Stimulated activated memory B cell treated with anti-CD40 and anti-IgM and Interleukin-4, amounts not matched to agents 10 μg/mL and 1 μg/mL and 100 μg/mL, for 72 hours (primary cell): Measurements from ENCODE around the gene ZNF775.

ENCODE experiments used
- ATAC-seq: fragments of 150-1000 bp; cut with Tn5 transposase; 2 replicates; pipeline ENCODE4 v1.10.0; 2021
- H3K27ac Mint-ChIP-seq: one replicate; pipeline ENCODE4 v1.8.0; 2022; ENCODE audit warnings: mild to moderate bottlenecking, mixed read lengths
- H3K27me3 Mint-ChIP-seq: one replicate; pipeline ENCODE4 v1.8.0; 2022; ENCODE audit warnings: mixed read lengths
- H3K36me3 Mint-ChIP-seq: one replicate; pipeline ENCODE4 v1.8.0; 2022; ENCODE audit warnings: mixed read lengths
- H3K4me1 Mint-ChIP-seq: one replicate; pipeline ENCODE4 v1.8.0; 2022; ENCODE audit warnings: mixed read lengths
- H3K4me3 Mint-ChIP-seq: one replicate; pipeline ENCODE4 v1.8.0; 2022; ENCODE audit warnings: mild to moderate bottlenecking, moderate library complexity, mixed read lengths
- H3K9me3 Mint-ChIP-seq: one replicate; pipeline ENCODE4 v1.8.0; 2022; ENCODE audit warnings: mixed read lengths

ZNF775 gene

GRCh38 chr7:150405584-150406311 lies 26.6 kb downstream of the ZNF775 start:
- Mint-ChIP-seq H3K27me3 (no peaks in the 10 kb centered on the region), H3K4me3 (peak overlapping the region; percentile 91), H3K4me1 (peaks cover 77% of the 10 kb centered on the region), H3K9me3 (no peaks in the 10 kb centered on the region), H3K36me3 (peaks cover 30% of the 10 kb centered on the region), H3K27ac (peak overlapping the region; percentile 93)
- peak; percentile 7 for ATAC-seq

GRCh38 chr7:150406312-150406566 lies 27.1 kb downstream of the ZNF775 start:
- Mint-ChIP-seq H3K27ac (peak overlapping the region; percentile 93), H3K4me1 (peaks cover 77% of the 10 kb centered on the region), H3K4me3 (peak overlapping the region; percentile 91), H3K9me3 (no peaks in the 10 kb centered on the region), H3K27me3 (no peaks in the 10 kb centered on the region), H3K36me3 (peaks cover 35% of the 10 kb centered on the region)
- ATAC-seq = no peak

- H3K36me3 Mint-ChIP-seq = peaks cover 38% of the 10 kb centered on the region
- H3K9me3 Mint-ChIP-seq = no peaks in the 10 kb centered on the region
- H3K27me3 Mint-ChIP-seq = no peaks in the 10 kb centered on the region
- peaks cover 71% of the 10 kb centered on the region for H3K4me1 Mint-ChIP-seq
- ATAC-seq = peak; percentile 66
- H3K27ac Mint-ChIP-seq = peak overlapping the region; percentile 93
- peak overlapping the region; percentile 91 for H3K4me3 Mint-ChIP-seq
Observed at GRCh38 chr7:150406567-150407421, 27.7 kb downstream of the ZNF775 start.

- Mint-ChIP-seq H3K4me1 (peaks cover 63% of the 10 kb centered on the region), H3K27ac (peak overlapping the region; percentile 93), H3K36me3 (peaks cover 45% of the 10 kb centered on the region), H3K9me3 (no peaks in the 10 kb centered on the region), H3K27me3 (no peaks in the 10 kb centered on the region), H3K4me3 (peak overlapping the region; percentile 63)
- no peak for ATAC-seq
Observed at GRCh38 chr7:150407588-150408392, 28.7 kb downstream of the ZNF775 start.

- H3K4me3 Mint-ChIP-seq = peak overlapping the region; percentile 63
- H3K27ac Mint-ChIP-seq = peak overlapping the region; percentile 93
- H3K27me3 Mint-ChIP-seq = no peaks in the 10 kb centered on the region
- H3K36me3 Mint-ChIP-seq = peaks cover 53% of the 10 kb centered on the region
- H3K9me3 Mint-ChIP-seq = no peaks in the 10 kb centered on the region
- peaks cover 63% of the 10 kb centered on the region for H3K4me1 Mint-ChIP-seq
- peak; percentile 81 for ATAC-seq
Observed at GRCh38 chr7:150408393-150409299, 29.5 kb downstream of the ZNF775 start.

- Mint-ChIP-seq H3K4me1 (peaks cover 57% of the 10 kb centered on the region), H3K4me3 (peak overlapping the region; percentile 63), H3K27me3 (no peaks in the 10 kb centered on the region), H3K27ac (peak overlapping the region; percentile 93), H3K9me3 (no peaks in the 10 kb centered on the region), H3K36me3 (peaks cover 53% of the 10 kb centered on the region)
- no peak for ATAC-seq
Observed at GRCh38 chr7:150409300-150410030, 30.3 kb downstream of the ZNF775 start.

GRCh38 chr7:150410131-150410530 lies 31.0 kb downstream of the ZNF775 start:
- ATAC-seq = no peak
- no peaks in the 10 kb centered on the region for H3K9me3 Mint-ChIP-seq
- no peaks in the 10 kb centered on the region for H3K27me3 Mint-ChIP-seq
- no peak overlapping the region for H3K4me3 Mint-ChIP-seq
- peaks cover 58% of the 10 kb centered on the region for H3K4me1 Mint-ChIP-seq
- peaks cover 53% of the 10 kb centered on the region for H3K36me3 Mint-ChIP-seq
- H3K27ac Mint-ChIP-seq = no peak overlapping the region

GRCh38 chr7:150410680-150411346 lies 31.7 kb downstream of the ZNF775 start:
- Mint-ChIP-seq H3K4me3 (no peak overlapping the region), H3K27me3 (no peaks in the 10 kb centered on the region), H3K27ac (no peak overlapping the region), H3K9me3 (no peaks in the 10 kb centered on the region), H3K36me3 (peaks cover 48% of the 10 kb centered on the region), H3K4me1 (peaks cover 53% of the 10 kb centered on the region)
- ATAC-seq = no peak

GRCh38 chr7:150411606-150412005 lies 32.5 kb downstream of the ZNF775 start:
- Mint-ChIP-seq H3K9me3 (no peaks in the 10 kb centered on the region), H3K27me3 (no peaks in the 10 kb centered on the region), H3K36me3 (peaks cover 45% of the 10 kb centered on the region), H3K4me1 (peaks cover 46% of the 10 kb centered on the region), H3K27ac (peak overlapping the region; percentile 8), H3K4me3 (no peak overlapping the region)
- ATAC-seq = no peak

GRCh38 chr7:150412016-150412415 lies 32.9 kb downstream of the ZNF775 start:
- Mint-ChIP-seq H3K4me3 (no peak overlapping the region), H3K4me1 (peaks cover 43% of the 10 kb centered on the region), H3K27ac (peak overlapping the region; percentile 8), H3K9me3 (no peaks in the 10 kb centered on the region), H3K27me3 (no peaks in the 10 kb centered on the region), H3K36me3 (peaks cover 43% of the 10 kb centered on the region)
- ATAC-seq = no peak

GRCh38 chr7:150412518-150413488 lies 33.7 kb downstream of the ZNF775 start:
- ATAC-seq = no peak
- H3K36me3 Mint-ChIP-seq = peaks cover 40% of the 10 kb centered on the region
- H3K4me1 Mint-ChIP-seq = peaks cover 39% of the 10 kb centered on the region
- H3K4me3 Mint-ChIP-seq = no peak overlapping the region
- no peaks in the 10 kb centered on the region for H3K9me3 Mint-ChIP-seq
- peak overlapping the region; percentile 8 for H3K27ac Mint-ChIP-seq
- H3K27me3 Mint-ChIP-seq = no peaks in the 10 kb centered on the region

- no peaks in the 10 kb centered on the region for H3K9me3 Mint-ChIP-seq
- no peak overlapping the region for H3K27ac Mint-ChIP-seq
- H3K36me3 Mint-ChIP-seq = peaks cover 35% of the 10 kb centered on the region
- no peak overlapping the region for H3K4me3 Mint-ChIP-seq
- ATAC-seq = no peak
- H3K27me3 Mint-ChIP-seq = no peaks in the 10 kb centered on the region
- peaks cover 34% of the 10 kb centered on the region for H3K4me1 Mint-ChIP-seq
Observed at GRCh38 chr7:150413640-150414081, 34.5 kb downstream of the ZNF775 start.
